Neural progenitor cell (in vitro differentiated cells): Measurements from ENCODE around the gene TMEM140.

Experiments
- EZH2 ChIP-seq: fragments of 200-600 bp; sonication (generic); IDR thresholded peaks from 2 replicates; pipeline ENCODE4 v1.6.1; 2017; ENCODE audit warnings: antibody characterized with exemption, mild to moderate bottlenecking, moderate library complexity
- TF ChIP-seq, protein P1 (sequence below): fragments of 200-600 bp; sonication (generic); IDR thresholded peaks from 2 replicates; pipeline ENCODE4 v1.5.1; 2017; ENCODE audit warnings: antibody characterized with exemption, mild to moderate bottlenecking

DNA sequence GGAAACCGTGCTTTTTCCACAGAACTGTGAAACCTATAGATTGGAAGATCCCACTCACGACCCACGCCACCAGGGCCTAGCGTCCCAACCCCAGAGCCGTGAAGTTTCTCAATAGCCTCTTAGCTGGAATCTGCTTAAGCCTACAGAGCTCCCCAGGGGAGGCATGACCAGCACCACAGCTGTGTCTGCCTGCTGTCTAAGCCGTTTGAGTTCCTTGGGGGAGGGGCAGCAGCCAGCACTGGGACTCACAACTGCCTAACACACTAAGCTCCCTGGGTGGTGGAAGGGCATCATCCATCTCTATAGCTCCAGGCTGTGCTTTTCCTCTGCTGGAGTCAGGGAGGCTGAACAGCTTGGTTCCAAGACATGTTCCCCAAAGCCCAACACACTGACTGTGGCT, 26.0 kb upstream of the TMEM140 start:
- TF ChIP-seq, protein P1, sequence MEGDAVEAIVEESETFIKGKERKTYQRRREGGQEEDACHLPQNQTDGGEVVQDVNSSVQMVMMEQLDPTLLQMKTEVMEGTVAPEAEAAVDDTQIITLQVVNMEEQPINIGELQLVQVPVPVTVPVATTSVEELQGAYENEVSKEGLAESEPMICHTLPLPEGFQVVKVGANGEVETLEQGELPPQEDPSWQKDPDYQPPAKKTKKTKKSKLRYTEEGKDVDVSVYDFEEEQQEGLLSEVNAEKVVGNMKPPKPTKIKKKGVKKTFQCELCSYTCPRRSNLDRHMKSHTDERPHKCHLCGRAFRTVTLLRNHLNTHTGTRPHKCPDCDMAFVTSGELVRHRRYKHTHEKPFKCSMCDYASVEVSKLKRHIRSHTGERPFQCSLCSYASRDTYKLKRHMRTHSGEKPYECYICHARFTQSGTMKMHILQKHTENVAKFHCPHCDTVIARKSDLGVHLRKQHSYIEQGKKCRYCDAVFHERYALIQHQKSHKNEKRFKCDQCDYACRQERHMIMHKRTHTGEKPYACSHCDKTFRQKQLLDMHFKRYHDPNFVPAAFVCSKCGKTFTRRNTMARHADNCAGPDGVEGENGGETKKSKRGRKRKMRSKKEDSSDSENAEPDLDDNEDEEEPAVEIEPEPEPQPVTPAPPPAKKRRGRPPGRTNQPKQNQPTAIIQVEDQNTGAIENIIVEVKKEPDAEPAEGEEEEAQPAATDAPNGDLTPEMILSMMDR, result no peak
- no peak for TF ChIP-seq EZH2
